Stimulated activated CD8-positive, alpha-beta memory T cell treated with anti-CD3 and anti-CD28 coated beads, Interleukin-7, amount 100 ng/mL, for 24 hours (primary cell): ENCODE measurements around the gene DYNLT2B.
"Not testable (repeated sequence)": the region's sequence is repeated elsewhere in the genome, so short reads cannot be mapped to it uniquely, and the experiment has no call there.

Experiments used
- DNase-seq: peaks from one replicate; pipeline ENCODE4 v3.0.0-alpha.2; 2020; ENCODE audit warnings: low read depth

The DYNLT2B gene

GRCh38 chr3:196326936-196327335 lies 8.9 kb upstream of the DYNLT2B start:
- no peak for DNase-seq

- DNase-seq = no peak
Measured at GRCh38 chr3:196323691-196324090, 5.7 kb upstream of the DYNLT2B start.

GRCh38 chr3:196323016-196323415 lies 5.0 kb upstream of the DYNLT2B start:
- DNase-seq = no peak

GRCh38 chr3:196321162-196321561 lies 3.1 kb upstream of the DYNLT2B start:
- DNase-seq = no peak

- no peak for DNase-seq
Measured at GRCh38 chr3:196320137-196320536, 2.1 kb upstream of the DYNLT2B start.

GRCh38 chr3:196316799-196317686 lies 997 bp downstream of the DYNLT2B start:
- DNase-seq = not testable (repeated sequence)

- DNase-seq = no peak
Measured at GRCh38 chr3:196315821-196316220, 2.2 kb downstream of the DYNLT2B start.

- DNase-seq = no peak
Measured at GRCh38 chr3:196314597-196314996, 3.4 kb downstream of the DYNLT2B start.

GRCh38 chr3:196314086-196314485 lies 4.0 kb downstream of the DYNLT2B start:
- not testable (repeated sequence) for DNase-seq

GRCh38 chr3:196302960-196303359 lies 15.1 kb downstream of the DYNLT2B start:
- DNase-seq = not testable (repeated sequence)

GRCh38 chr3:196302551-196302950 lies 15.5 kb downstream of the DYNLT2B start:
- DNase-seq = not testable (repeated sequence)

GRCh38 chr3:196298521-196298920 lies 19.5 kb downstream of the DYNLT2B start:
- no peak for DNase-seq

GRCh38 chr3:196292286-196292923 lies 25.6 kb downstream of the DYNLT2B start:
- DNase-seq = no peak

- no peak for DNase-seq
Measured at GRCh38 chr3:196288141-196288460, 29.9 kb downstream of the DYNLT2B start.

- peak; percentile 51 for DNase-seq
Measured at GRCh38 chr3:196287440-196288140, 30.4 kb downstream of the DYNLT2B start, which contains the start of gene PCYT1A. PCYT1A (minus strand) TSS chr3:196287726; CDS start chr3:196270531, 17,195 bp downstream.

- DNase-seq = no peak
Measured at GRCh38 chr3:196287090-196287439, 31.0 kb downstream of the DYNLT2B start.

GRCh38 chr3:196284396-196284795 lies 33.6 kb downstream of the DYNLT2B start:
- DNase-seq = no peak

GRCh38 chr3:196281962-196282361 lies 36.1 kb downstream of the DYNLT2B start:
- DNase-seq = no peak

GRCh38 chr3:196280689-196281440 lies 37.2 kb downstream of the DYNLT2B start:
- DNase-seq = no peak

GRCh38 chr3:196275126-196275525 lies 42.9 kb downstream of the DYNLT2B start:
- DNase-seq = no peak

GRCh38 chr3:196274585-196274984 lies 43.5 kb downstream of the DYNLT2B start:
- DNase-seq = peak; percentile 18

- no peak for DNase-seq
Measured at GRCh38 chr3:196273655-196274054, 44.4 kb downstream of the DYNLT2B start.
